ENCODE results near the gene N4BP3.
"Not testable (repeated sequence)": the region's sequence is repeated elsewhere in the genome, so short reads cannot be mapped to it uniquely, and the experiment has no call there.

N4BP3 gene

DNA sequence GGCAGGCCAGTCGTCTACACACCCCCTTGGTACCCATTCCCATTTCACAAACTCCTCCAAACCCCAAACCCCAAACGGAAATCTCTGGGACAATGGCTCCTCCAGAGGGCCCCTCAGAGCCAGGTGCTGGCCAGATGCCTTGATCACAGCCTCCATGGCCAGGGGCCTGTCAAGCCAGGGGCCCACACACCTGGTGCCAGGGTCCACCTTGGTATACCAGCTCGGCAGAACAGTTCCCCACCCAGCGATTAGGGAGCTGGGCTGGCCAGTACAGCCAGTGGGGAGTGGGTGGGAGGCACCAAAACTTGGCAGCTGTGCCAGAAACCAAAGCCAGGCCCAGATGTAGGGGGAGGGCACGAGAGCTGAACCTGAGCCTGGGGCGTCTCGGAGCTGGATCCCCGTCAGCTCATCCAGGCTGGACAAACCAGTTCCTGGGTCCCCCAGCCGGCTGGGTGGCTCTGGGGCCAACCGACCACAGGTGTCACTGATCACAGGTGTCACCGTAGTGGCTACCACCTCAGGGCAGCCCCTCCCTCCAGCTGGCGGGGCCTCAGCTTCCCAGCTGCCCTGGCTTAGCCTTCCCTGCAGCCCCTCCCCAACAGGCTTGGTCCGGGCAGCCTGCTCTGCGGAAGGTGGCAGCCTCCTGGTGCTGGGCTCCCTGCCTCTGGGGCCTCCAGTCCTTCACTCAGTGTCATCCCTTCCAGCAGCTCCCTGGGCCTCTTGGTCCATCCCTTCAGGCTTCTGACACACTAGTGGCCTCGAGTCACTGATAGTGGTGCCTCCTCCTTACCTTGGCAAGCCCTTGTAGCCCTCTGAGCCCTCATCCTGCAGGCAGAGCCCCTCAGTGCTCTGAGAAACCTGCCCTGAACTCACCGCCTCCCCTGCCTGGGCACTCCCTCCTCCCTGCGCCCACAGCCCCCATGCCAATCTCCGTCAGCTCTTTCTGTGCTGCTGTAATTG lies 10.9 kb downstream of the N4BP3 start:
- ATAC-seq (ENCODE audit: low read depth) (no peak; the same call in 2 of the 3 replicates), DNase-seq (ENCODE audit: low spot score) (peak; percentile 68)
- H3K4me3 ChIP-seq (ENCODE audit: severe bottlenecking) = no peak overlapping the region
- H3K27ac ChIP-seq (ENCODE audit: poor library complexity, severe bottlenecking) = no peak overlapping the region
- no peaks in the 10 kb centered on the region for H3K9me3 ChIP-seq (ENCODE audit: severe bottlenecking)
- peaks cover 5% of the 10 kb centered on the region for H3K4me1 ChIP-seq (ENCODE audit: insufficient read depth, poor library complexity, severe bottlenecking)
- no peaks in the 10 kb centered on the region for H3K36me3 ChIP-seq (ENCODE audit: low read depth)
- no peaks in the 10 kb centered on the region for H3K27me3 ChIP-seq (ENCODE audit: insufficient read depth, poor library complexity, severe bottlenecking)
- TF ChIP-seq, protein P1, sequence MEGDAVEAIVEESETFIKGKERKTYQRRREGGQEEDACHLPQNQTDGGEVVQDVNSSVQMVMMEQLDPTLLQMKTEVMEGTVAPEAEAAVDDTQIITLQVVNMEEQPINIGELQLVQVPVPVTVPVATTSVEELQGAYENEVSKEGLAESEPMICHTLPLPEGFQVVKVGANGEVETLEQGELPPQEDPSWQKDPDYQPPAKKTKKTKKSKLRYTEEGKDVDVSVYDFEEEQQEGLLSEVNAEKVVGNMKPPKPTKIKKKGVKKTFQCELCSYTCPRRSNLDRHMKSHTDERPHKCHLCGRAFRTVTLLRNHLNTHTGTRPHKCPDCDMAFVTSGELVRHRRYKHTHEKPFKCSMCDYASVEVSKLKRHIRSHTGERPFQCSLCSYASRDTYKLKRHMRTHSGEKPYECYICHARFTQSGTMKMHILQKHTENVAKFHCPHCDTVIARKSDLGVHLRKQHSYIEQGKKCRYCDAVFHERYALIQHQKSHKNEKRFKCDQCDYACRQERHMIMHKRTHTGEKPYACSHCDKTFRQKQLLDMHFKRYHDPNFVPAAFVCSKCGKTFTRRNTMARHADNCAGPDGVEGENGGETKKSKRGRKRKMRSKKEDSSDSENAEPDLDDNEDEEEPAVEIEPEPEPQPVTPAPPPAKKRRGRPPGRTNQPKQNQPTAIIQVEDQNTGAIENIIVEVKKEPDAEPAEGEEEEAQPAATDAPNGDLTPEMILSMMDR (IDR thresholded peaks at IDR 0.05; ENCODE audit: poor library complexity, severe bottlenecking) = no peak

DNA sequence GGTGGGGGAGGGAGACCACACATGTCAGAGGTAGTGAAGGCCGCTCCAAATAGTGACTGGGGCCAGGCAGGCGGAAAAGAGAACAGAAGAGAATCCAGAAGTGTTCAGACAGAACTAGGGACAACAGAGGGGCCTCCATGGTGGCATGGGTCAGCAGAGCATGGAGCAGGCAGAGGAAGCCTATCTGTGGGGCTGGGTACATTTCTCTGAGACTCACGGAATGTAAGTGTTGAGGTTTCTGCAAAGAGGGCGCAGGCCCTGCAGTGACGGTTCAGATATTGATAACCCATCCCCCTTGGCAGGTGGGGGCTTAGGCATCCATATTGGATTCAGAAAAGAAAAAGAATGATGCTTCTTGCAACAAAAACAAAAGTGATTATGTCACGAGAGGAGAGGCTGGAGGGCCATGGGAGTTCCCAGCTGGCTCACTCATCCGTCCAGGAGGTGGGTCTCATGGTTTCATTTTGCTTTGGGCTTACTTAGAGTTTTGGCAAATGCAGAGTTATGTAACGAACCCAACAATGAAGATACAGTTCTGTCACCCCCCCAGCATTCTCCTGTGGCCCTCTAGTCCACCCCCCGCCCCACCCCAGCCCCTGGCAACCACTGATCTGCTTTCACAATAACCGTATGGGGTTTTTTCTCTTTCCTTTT lies 12.0 kb downstream of the N4BP3 start:
- H3K27ac ChIP-seq (ENCODE audit: poor library complexity, severe bottlenecking) = no peak overlapping the region
- no peaks in the 10 kb centered on the region for H3K9me3 ChIP-seq (ENCODE audit: severe bottlenecking)
- no peak overlapping the region for H3K4me3 ChIP-seq (ENCODE audit: severe bottlenecking)
- DNase-seq (ENCODE audit: low spot score) (no peak), ATAC-seq (ENCODE audit: low read depth) (no peak)
- no peaks in the 10 kb centered on the region for H3K27me3 ChIP-seq (ENCODE audit: insufficient read depth, poor library complexity, severe bottlenecking)
- H3K36me3 ChIP-seq (ENCODE audit: low read depth) = no peaks in the 10 kb centered on the region
- peaks cover 5% of the 10 kb centered on the region for H3K4me1 ChIP-seq (ENCODE audit: insufficient read depth, poor library complexity, severe bottlenecking)
- TF ChIP-seq, protein P1 (IDR thresholded peaks at IDR 0.05; ENCODE audit: poor library complexity, severe bottlenecking) = no peak

DNA sequence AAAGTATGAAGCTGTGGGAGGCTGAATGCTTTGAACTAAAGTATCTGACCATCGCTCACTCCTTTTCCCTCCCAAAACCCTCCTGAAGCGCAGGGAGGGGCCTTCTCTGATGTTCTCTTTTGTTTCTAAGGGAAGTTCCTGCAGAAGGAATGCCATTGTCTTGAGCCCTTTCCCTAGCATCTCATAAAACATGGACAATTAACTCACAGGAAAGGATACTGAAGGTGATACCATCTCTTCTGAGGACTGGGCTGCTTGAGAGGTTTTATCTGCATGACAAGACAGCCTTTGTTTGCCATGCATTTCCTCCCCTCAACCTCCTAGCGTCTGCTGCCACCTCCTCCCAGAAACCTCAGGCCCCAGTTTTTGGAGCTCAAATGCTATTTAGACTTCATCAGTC lies 13.2 kb downstream of the N4BP3 start:
- DNase-seq (ENCODE audit: low spot score) = no peak
- no peak overlapping the region for H3K4me3 ChIP-seq (ENCODE audit: severe bottlenecking)
- no peak for ATAC-seq (ENCODE audit: low read depth)
- H3K9me3 ChIP-seq (ENCODE audit: severe bottlenecking) = no peaks in the 10 kb centered on the region
- H3K27me3 ChIP-seq (ENCODE audit: insufficient read depth, poor library complexity, severe bottlenecking) = no peaks in the 10 kb centered on the region
- H3K36me3 ChIP-seq (ENCODE audit: low read depth) = no peaks in the 10 kb centered on the region
- H3K27ac ChIP-seq (ENCODE audit: poor library complexity, severe bottlenecking) = no peak overlapping the region
- H3K4me1 ChIP-seq (ENCODE audit: insufficient read depth, poor library complexity, severe bottlenecking) = peaks cover 5% of the 10 kb centered on the region
- TF ChIP-seq, protein P1 (IDR thresholded peaks at IDR 0.05; ENCODE audit: poor library complexity, severe bottlenecking) = no peak

DNA sequence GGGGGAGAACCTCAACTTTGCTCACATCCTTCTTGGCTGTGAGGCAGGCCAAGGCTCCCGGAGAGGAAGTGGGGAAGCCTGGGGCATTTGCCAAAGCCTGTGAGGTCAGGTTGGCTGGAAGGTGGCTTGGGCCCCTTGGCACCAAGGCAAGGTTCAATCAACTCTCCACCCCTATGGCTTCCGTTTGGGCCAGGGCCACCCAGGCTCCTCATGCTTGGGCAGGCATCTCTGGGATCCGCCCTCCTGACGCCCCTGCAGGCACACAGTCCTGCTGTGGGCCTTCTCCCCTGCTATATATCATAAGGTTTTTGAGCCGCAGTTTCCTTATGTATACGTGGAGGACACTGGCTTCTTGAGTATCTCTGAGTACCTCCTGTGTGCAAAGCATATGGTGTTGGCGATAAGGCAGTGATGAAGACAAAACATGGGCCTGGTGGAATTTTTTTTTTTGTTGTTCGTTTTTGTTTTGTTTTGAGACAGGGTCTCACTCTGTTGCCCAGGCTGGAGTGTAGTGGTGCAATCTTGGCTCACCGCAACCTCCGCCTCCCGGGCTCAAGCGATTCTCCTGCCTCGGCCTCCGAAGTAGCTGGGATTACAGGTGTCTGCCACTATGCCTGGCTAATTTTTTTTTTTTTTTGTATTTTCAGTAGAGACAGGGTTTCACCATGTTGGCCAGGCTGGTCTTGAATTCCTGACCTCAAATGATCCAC lies 14.1 kb downstream of the N4BP3 start:
- not testable (repeated sequence) for H3K9me3 ChIP-seq (ENCODE audit: severe bottlenecking); H3K36me3 ChIP-seq (ENCODE audit: low read depth); H3K4me1 ChIP-seq (ENCODE audit: insufficient read depth, poor library complexity, severe bottlenecking); H3K27me3 ChIP-seq (ENCODE audit: insufficient read depth, poor library complexity, severe bottlenecking); H3K4me3 ChIP-seq (ENCODE audit: severe bottlenecking); ATAC-seq (ENCODE audit: low read depth); H3K27ac ChIP-seq (ENCODE audit: poor library complexity, severe bottlenecking)
- DNase-seq (ENCODE audit: low spot score) = peak; percentile 54

DNA sequence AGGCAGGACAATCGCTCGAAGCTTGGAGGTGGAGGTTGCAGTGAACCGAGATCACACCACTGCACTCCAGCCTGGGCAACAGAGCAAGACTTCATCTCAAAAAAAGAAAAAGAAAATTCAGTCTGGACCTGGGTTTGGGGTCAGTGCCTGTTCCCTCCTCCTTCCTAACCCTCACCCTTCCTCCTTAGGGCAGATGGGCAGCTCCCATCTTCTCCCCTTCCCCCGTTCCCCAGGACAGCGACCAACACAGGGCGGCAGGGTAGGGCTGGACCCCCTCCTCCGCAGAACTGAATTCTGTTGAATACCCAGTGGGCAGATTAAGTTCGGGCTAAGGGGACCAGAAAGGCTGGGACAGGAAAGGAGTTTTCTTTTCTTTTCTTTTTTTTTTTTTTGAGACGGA lies 16.0 kb downstream of the N4BP3 start:
- TF ChIP-seq, protein P1 (IDR thresholded peaks at IDR 0.05; ENCODE audit: poor library complexity, severe bottlenecking) = no peak
- Histone ChIP-seq H3K36me3 (ENCODE audit: low read depth) (peaks cover 11% of the 10 kb centered on the region), H3K27ac (ENCODE audit: poor library complexity, severe bottlenecking) (no peak overlapping the region), H3K27me3 (ENCODE audit: insufficient read depth, poor library complexity, severe bottlenecking) (no peaks in the 10 kb centered on the region), H3K4me1 (ENCODE audit: insufficient read depth, poor library complexity, severe bottlenecking) (no peaks in the 10 kb centered on the region), H3K4me3 (ENCODE audit: severe bottlenecking) (no peak overlapping the region), H3K9me3 (ENCODE audit: severe bottlenecking) (no peaks in the 10 kb centered on the region)
- no peak for ATAC-seq (ENCODE audit: low read depth)
- DNase-seq (ENCODE audit: low spot score) = no peak
